ENCODE data around the gene STK33.

DNA sequence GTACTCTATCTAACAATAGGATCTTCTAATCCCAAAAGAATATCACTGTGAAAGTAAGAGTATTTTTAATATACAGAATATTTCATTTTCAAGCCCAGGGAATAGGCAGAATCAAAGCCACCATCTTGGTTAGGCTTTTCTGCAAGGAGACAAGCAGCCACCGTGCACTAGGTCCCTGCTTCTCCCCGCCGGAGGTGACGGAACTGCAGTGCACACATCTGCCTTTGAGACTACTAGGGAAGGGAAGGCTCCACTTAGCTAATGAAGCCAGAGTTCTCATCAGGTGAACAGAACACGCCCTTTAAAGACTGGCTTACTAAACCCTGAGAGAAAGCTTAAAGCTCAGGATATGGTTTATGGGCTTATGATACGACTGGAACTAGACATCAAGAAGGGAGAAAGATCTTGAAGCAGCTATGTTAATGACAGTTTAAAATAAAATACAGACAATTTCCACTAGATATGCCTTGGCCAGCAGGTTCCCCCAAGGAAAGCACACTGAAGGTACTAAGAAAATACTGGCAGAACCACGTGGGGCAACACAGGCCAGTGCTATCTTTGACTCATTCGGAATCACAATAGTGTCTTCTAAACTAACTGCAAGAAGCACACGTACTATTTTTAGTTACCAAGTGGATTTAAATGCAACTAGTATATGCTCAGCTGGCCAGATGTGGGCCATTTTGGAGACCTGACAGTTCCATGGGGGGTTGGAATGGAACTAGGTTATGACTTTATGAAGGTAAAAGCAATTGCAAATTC is 203.0 kb downstream of the STK33 start:
- TF ChIP-seq GATA3 (IDR thresholded peaks at IDR 0.05; ENCODE audit: low read depth, low read length) (no peak), GATA2 (IDR thresholded peaks at IDR 0.05; ENCODE audit: low read depth, low read length) (no peak)
